Measurements from ENCODE around the gene CCDC27.

Gene CCDC27

GRCh38 chr1:3817138-3817740, 65.0 kb downstream of the CCDC27 start:
- no peaks in the 10 kb centered on the region for H3K9me3 ChIP-seq (ENCODE audit: insufficient read depth, low read length)

GRCh38 chr1:3817821-3818597, 65.8 kb downstream of the CCDC27 start:
- Histone ChIP-seq H3K4me3 (ENCODE audit: insufficient read length, low read depth) (no peak overlapping the region), H3K9me3 (ENCODE audit: insufficient read depth, low read length) (no peaks in the 10 kb centered on the region), H3K9ac (ENCODE audit: insufficient read length, low read depth) (no peak overlapping the region), H3K27me3 (ENCODE audit: insufficient read depth, insufficient read length) (no peaks in the 10 kb centered on the region), H3K36me3 (ENCODE audit: insufficient read depth, insufficient read length, low read length) (peaks cover 55% of the 10 kb centered on the region), H3K4me1 (ENCODE audit: insufficient read depth, insufficient read length) (no peaks in the 10 kb centered on the region)
- DNase-seq (ENCODE audit: low read depth, low spot score): no peak
- no peak for TF ChIP-seq ZNF274 (IDR thresholded peaks at IDR 0.05; ENCODE audit: low read depth, low read length)
- no peak for TF ChIP-seq YY1 (IDR thresholded peaks at IDR 0.05; ENCODE audit: insufficient read depth, insufficient read length)

More at GRCh38 chr1:3817138-3817740, 65.0 kb downstream of the CCDC27 start:
- H3K4me3 ChIP-seq (ENCODE audit: insufficient read length, low read depth): no peak overlapping the region
- no peak for TF ChIP-seq SUZ12 (IDR thresholded peaks at IDR 0.05; ENCODE audit: extremely low read depth, insufficient read depth, insufficient read length)
- no peak for TF ChIP-seq ZNF274 (IDR thresholded peaks at IDR 0.05; ENCODE audit: low read depth, low read length)
- TF ChIP-seq YY1 (IDR thresholded peaks at IDR 0.05; ENCODE audit: insufficient read depth, insufficient read length): no peak
- H3K27me3 ChIP-seq (ENCODE audit: insufficient read depth, insufficient read length): no peaks in the 10 kb centered on the region
- peaks cover 47% of the 10 kb centered on the region for H3K36me3 ChIP-seq (ENCODE audit: insufficient read depth, insufficient read length, low read length)
- H3K9ac ChIP-seq (ENCODE audit: insufficient read length, low read depth): no peak overlapping the region
- no peak for DNase-seq (ENCODE audit: low read depth, low spot score)
- H3K4me1 ChIP-seq (ENCODE audit: insufficient read depth, insufficient read length): no peaks in the 10 kb centered on the region

GRCh38 chr1:3819771-3820200, 67.5 kb downstream of the CCDC27 start:
- no peak for DNase-seq (ENCODE audit: low read depth, low spot score)
- peaks cover 2% of the 10 kb centered on the region for H3K4me1 ChIP-seq (ENCODE audit: insufficient read depth, insufficient read length)
- H3K9me3 ChIP-seq (ENCODE audit: insufficient read depth, low read length): no peaks in the 10 kb centered on the region
- no peak overlapping the region for H3K9ac ChIP-seq (ENCODE audit: insufficient read length, low read depth)
- H3K36me3 ChIP-seq (ENCODE audit: insufficient read depth, insufficient read length, low read length): peaks cover 60% of the 10 kb centered on the region
- H3K4me3 ChIP-seq (ENCODE audit: insufficient read length, low read depth): no peak overlapping the region
- no peaks in the 10 kb centered on the region for H3K27me3 ChIP-seq (ENCODE audit: insufficient read depth, insufficient read length)
- TF ChIP-seq ZNF274 (IDR thresholded peaks at IDR 0.05; ENCODE audit: low read depth, low read length) (no peak), YY1 (IDR thresholded peaks at IDR 0.05; ENCODE audit: insufficient read depth, insufficient read length) (no peak), SUZ12 (IDR thresholded peaks at IDR 0.05; ENCODE audit: extremely low read depth, insufficient read depth, insufficient read length) (no peak)

- H3K4me3 ChIP-seq (ENCODE audit: insufficient read length, low read depth): no peak overlapping the region
These were observed 68.1 kb downstream of the CCDC27 start for GRCh38 chr1:3820316-3820715.

GRCh38 chr1:3821004-3821403, 68.8 kb downstream of the CCDC27 start:
- Histone ChIP-seq H3K4me1 (ENCODE audit: insufficient read depth, insufficient read length) (peaks cover 2% of the 10 kb centered on the region), H3K36me3 (ENCODE audit: insufficient read depth, insufficient read length, low read length) (peaks cover 62% of the 10 kb centered on the region), H3K9ac (ENCODE audit: insufficient read length, low read depth) (no peak overlapping the region), H3K4me3 (ENCODE audit: insufficient read length, low read depth) (no peak overlapping the region), H3K27me3 (ENCODE audit: insufficient read depth, insufficient read length) (no peaks in the 10 kb centered on the region), H3K9me3 (ENCODE audit: insufficient read depth, low read length) (no peaks in the 10 kb centered on the region)
- TF ChIP-seq YY1 (IDR thresholded peaks at IDR 0.05; ENCODE audit: insufficient read depth, insufficient read length) (no peak), SUZ12 (IDR thresholded peaks at IDR 0.05; ENCODE audit: extremely low read depth, insufficient read depth, insufficient read length) (no peak), ZNF274 (IDR thresholded peaks at IDR 0.05; ENCODE audit: low read depth, low read length) (no peak)
- DNase-seq (ENCODE audit: low read depth, low spot score): no peak

More at GRCh38 chr1:3820316-3820715, 68.1 kb downstream of the CCDC27 start:
- H3K36me3 ChIP-seq (ENCODE audit: insufficient read depth, insufficient read length, low read length): peaks cover 59% of the 10 kb centered on the region
- H3K27me3 ChIP-seq (ENCODE audit: insufficient read depth, insufficient read length): no peaks in the 10 kb centered on the region
- no peak for TF ChIP-seq SUZ12 (IDR thresholded peaks at IDR 0.05; ENCODE audit: extremely low read depth, insufficient read depth, insufficient read length)
- TF ChIP-seq ZNF274 (IDR thresholded peaks at IDR 0.05; ENCODE audit: low read depth, low read length): no peak
- no peak for TF ChIP-seq YY1 (IDR thresholded peaks at IDR 0.05; ENCODE audit: insufficient read depth, insufficient read length)
- peaks cover 2% of the 10 kb centered on the region for H3K4me1 ChIP-seq (ENCODE audit: insufficient read depth, insufficient read length)
- H3K9ac ChIP-seq (ENCODE audit: insufficient read length, low read depth): no peak overlapping the region
- DNase-seq (ENCODE audit: low read depth, low spot score): no peak
- H3K9me3 ChIP-seq (ENCODE audit: insufficient read depth, low read length): no peaks in the 10 kb centered on the region

All from NT2/D1 (cell line).